Left kidney (tissue), 2 donors: ENCODE data around the gene MYO7B. TPM values are rescaled to one million over a fixed set of nuclear protein-coding genes. Genes with fewer than 3 reads are reported as not detected.
"Not testable (repeated sequence)": the region's sequence is repeated elsewhere in the genome, so short reads cannot be mapped to it uniquely, and the experiment has no call there.

ENCODE experiments used
- DNase-seq: peaks from one replicate; pipeline ENCODE4 v3.0.0-alpha.2; 2013
- polyA plus RNA-seq: library from polyadenylated mRNA; unstranded; fragments of 120-200 nt; gene quantifications from one replicate; pipeline ENCODE4 v1.2.1, GENCODE V29; 2013; ENCODE audit not compliant: insufficient read length

The MYO7B gene
- polyA plus RNA-seq, 1 donor: 22.8 TPM

DNA sequence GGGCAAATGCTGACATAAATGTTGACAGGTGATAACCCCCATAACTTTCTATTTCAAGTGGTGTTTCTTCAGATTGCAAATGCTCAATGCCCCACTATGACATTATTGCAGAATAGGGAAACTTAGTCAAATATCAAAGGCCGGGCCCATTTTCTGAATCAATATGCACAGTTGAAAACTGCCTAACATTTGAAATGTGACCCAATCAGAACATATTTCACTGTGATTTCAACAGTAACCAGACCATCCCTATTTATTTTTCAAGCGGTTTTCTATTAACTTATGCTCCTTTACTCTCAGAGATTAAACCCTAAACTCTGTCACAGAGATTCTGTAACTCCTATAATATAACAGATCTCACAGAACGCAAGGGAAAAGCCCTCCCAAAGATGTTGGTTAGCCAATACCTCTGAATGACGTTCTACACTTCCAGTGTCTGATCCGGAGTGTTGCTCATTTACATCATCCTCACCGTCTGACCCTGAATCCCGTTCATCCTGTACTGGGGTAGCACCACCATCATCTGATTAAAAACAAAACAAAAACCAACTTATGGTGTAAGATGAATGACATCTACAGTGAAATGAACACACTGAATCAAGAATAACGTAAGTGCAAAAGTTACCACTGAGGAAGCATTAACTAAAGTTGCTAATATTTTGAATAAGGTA lies 12.1 kb upstream of the MYO7B start:
- DNase-seq: no peak

DNA sequence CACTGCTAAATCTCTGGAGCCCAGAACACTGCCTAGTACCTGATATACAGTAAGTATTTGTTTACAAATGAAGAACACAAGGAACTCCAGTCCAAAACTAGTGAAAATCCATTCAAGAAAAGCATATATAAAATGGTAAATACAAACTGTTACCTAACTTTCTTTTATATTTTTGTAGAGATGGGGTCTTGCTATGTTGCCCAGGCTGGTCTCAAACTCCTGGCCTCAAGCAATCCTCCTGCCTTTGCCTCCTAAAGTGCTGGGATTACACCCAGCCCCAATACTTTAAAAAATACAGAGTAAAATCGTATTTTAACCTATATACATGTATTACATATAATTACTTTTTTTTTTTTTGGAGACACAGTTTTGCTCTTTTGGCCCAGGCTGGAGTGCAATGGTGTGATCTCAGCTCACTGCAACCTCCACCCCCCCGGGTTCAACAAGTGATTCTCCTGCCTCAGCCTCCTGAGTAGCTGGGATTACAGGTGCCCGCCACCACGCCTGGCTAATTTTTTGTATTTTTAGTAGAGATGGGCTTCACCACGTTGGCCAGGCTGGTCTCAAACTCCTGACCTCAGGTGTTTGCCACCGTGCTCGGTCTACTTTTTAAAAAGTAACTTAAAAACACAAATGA lies 11.2 kb upstream of the MYO7B start:
- not testable (repeated sequence) for DNase-seq

- DNase-seq: peak; percentile 58
Measured at GRCh38 chr2:127525691-127526131, 9.8 kb upstream of the MYO7B start.

- DNase-seq: peak; percentile 98
Measured at GRCh38 chr2:127526132-127527000, 9.1 kb upstream of the MYO7B start, which contains the start of gene IWS1. IWS1 (minus strand) TSS chr2:127526489; CDS start chr2:127526208, 281 bp downstream.

GRCh38 chr2:127527001-127527804 lies 8.3 kb upstream of the MYO7B start:
- no peak for DNase-seq

DNA sequence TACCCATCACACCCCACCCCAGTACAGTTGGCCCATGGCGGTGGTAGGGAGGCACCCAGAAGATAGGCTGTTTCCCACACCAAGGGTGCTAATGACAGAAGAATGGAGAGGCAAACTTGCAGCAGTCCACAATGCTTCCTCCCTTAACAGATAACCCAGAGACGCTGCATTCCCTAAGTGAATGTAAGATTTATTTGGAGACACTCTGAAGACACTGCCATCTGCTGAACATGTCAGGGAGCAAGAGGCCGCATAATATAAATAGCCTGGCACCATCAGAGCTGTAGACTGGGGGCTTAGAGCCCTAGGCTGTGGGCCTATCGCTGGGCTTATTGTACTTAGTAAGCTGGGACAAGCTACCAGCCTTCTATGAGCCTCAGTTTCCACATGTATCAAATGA lies 7.0 kb upstream of the MYO7B start:
- DNase-seq: no peak

DNA sequence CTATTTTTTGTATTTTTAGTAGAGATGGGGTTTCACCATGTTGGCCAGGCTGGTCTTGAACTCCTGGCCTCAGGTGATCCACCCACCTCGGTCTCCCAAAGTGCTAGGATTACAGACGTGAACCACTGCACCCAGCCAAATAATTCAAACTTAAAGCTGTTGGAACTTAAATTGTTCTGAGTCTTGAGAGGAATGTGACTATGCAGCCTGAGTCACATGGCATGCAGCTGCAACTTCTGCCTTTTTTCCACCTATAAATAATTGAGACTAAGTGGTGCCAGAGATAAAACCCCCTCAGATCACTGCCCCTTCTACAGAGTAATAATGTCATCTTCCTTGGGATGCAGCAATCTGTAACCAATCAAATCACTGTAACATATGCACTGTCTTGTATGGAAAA lies 6.1 kb upstream of the MYO7B start:
- DNase-seq: not testable (repeated sequence)

- DNase-seq: no peak
Measured at GRCh38 chr2:127530245-127531140, 5.0 kb upstream of the MYO7B start.

- DNase-seq: no peak
Measured at GRCh38 chr2:127531221-127531648, 4.2 kb upstream of the MYO7B start.

- DNase-seq: no peak
Measured at GRCh38 chr2:127532296-127532695, 3.2 kb upstream of the MYO7B start.

GRCh38 chr2:127535918-127536317 lies 435 bp downstream of the MYO7B start:
- no peak for DNase-seq

DNA sequence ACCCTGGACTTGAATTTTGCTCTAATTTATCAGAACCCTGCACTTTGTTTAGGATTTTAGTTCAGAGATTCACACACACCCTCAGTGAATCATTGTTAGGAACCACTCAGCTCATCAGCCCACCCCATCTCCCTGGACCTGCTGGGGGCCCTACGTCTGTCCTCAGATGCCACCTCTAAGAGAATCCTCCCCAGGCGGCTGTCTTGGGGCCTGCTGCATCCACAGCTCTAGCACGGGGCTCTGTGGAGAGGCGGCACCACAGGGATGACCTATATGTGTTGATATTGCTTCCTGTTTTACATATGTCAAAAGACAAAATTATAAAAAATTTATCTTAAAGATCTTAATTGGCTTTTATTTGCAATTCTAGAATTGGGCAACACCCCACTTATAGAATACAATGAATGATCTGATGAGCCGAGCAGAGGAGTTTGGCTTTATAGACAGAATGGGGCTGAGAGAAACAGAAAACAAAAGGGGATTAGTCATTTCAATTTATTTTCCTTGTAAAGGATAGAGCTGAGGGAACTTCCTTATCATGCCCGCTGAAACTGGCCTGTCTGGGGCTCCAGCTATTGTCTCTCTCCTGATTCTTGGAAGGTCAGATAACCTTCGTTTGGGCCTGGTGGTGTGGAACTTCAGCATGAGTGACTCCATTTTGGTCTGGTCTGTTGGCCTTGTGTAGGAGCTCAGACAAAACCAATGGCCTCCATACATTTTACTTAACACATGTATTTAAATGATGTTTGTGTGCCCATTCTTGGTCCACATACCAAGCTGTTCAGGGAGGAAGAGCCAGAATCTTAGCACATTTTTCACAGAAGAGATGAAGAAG lies 1.4 kb downstream of the MYO7B start:
- DNase-seq: no peak

GRCh38 chr2:127537644-127538043 lies 2.2 kb downstream of the MYO7B start:
- DNase-seq: no peak

GRCh38 chr2:127541809-127542208 lies 6.3 kb downstream of the MYO7B start:
- DNase-seq: no peak

DNA sequence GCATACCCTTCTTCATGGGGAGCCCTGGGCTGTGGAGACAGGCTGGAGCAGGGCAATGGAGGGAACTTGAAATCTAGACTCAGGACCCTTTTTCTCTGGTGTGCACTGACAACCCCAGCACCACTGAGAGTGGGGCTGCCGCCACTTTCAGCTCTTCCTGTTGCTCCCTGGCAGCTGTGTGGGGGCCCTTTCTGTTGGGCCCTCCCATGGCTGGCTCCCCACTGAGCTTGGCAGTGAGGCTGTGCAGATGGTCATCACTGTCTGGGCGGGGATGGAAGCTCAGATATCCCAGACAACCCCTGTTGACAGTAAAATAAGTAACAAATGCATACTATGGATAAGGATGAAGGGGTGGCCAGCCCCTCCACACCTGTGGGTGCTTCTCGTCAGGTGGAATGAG lies 6.7 kb downstream of the MYO7B start:
- DNase-seq: no peak

DNA sequence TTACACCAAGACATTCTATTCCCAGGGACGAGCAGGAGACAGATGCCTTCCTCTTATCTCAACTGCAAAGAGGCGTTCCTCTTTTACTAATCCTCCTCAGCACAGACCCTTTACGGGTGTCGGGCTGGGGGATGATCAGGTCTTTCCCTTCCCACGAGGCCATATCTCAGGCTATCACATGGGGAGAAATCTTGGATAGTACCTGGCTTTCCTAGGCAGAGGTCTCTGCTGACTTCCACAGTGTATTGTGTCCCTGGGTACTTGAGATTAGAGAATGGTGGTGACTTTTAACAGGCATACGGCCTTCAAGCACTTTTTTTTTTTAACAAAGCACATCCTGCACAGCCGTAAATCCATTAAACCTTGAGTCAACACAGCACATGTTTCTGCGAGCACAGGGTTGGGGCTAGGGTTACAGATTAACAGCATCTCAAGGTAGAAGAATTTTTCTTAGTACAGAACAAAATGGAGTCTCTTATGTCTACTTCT lies 7.6 kb downstream of the MYO7B start:
- DNase-seq: not testable (repeated sequence)

DNA sequence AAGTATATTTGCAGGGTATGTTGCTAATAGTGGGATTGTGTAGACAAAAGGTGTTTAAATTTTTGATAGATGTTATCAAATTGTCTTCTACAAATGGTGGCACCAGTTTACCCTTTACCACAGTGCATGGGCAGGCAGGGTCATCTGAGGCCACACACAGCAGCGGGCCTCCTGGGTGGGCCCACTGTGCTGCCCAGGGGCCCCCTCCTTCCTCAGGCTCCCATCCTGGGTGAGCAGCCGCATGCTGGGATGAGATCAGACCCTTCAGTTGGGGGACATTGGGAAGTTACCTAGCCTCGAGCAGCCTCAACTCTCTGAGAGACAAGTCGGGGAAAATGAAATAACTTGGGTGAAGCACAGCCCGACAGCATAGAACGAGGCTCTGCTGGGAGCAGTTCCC lies 9.7 kb downstream of the MYO7B start:
- no peak for DNase-seq

DNA sequence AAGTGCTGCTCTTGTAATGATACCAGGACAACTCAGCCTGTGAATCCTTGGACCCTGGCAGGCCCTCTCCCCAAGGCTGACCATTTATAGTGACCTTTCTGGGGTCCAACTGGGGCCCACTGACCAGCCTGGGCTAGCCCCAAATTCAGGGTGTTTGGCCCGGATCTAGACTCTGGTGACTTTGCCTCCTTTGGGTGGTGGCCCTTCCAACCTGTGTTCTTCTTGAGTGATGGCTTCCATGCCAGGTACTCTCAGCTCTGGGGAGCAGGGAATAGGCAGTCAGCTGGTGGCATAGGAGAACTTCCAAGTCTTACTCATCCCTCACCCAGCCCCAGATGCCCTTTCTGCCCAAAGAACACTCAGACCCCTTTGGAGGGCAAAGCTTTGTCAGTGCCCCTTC lies 10.3 kb downstream of the MYO7B start:
- DNase-seq: no peak

- DNase-seq: no peak
Measured at GRCh38 chr2:127546797-127547196, 11.3 kb downstream of the MYO7B start.
